VCaP (cell line): ENCODE measurements around the gene TBC1D2.
A peak's percentile ranks its signal among the peaks of the same experiment; 100 is the strongest.

Source experiments
- H3K27ac ChIP-seq: fragments of 450-650 bp; 2 replicates; pipeline ENCODE4 v1.5.1; 2017
- CTCF ChIP-seq: fragments of 450-650 bp; conservative IDR thresholded peaks from 2 replicates; pipeline ENCODE4 v1.5.1; 2017; ENCODE audit warnings: mild to moderate bottlenecking, moderate library complexity

TBC1D2 gene

GRCh38 chr9:98235126-98235525 lies 20.3 kb downstream of the TBC1D2 start:
- H3K27ac ChIP-seq: no peak overlapping the region
- no peak for TF ChIP-seq CTCF

GRCh38 chr9:98234245-98234825 lies 21.1 kb downstream of the TBC1D2 start:
- no peak overlapping the region for H3K27ac ChIP-seq

GRCh38 chr9:98232926-98233325 lies 22.5 kb downstream of the TBC1D2 start:
- no peak for TF ChIP-seq CTCF
- H3K27ac ChIP-seq: no peak overlapping the region

More at GRCh38 chr9:98234245-98234825, 21.1 kb downstream of the TBC1D2 start:
- peak; percentile 48 for TF ChIP-seq CTCF

GRCh38 chr9:98231770-98232478 lies 23.5 kb downstream of the TBC1D2 start:
- no peak for TF ChIP-seq CTCF
- H3K27ac ChIP-seq: peak overlapping the region; percentile 74

- H3K27ac ChIP-seq: peak overlapping the region; percentile 74
Measured at GRCh38 chr9:98230789-98231188, 24.7 kb downstream of the TBC1D2 start.

GRCh38 chr9:98230304-98230703 lies 25.1 kb downstream of the TBC1D2 start:
- peak overlapping the region; percentile 74 for H3K27ac ChIP-seq
- TF ChIP-seq CTCF: no peak

More at GRCh38 chr9:98230789-98231188, 24.7 kb downstream of the TBC1D2 start:
- no peak for TF ChIP-seq CTCF

GRCh38 chr9:98229620-98230019 lies 25.8 kb downstream of the TBC1D2 start:
- no peak for TF ChIP-seq CTCF
- peak overlapping the region; percentile 74 for H3K27ac ChIP-seq
